GM12801 (cell line): ENCODE data around the gene ADTRP.

ENCODE experiments used
- CTCF ChIP-seq: IDR thresholded peaks from one replicate; pipeline ENCODE4 v1.5.1; 2011; ENCODE audit warnings: control low read depth; ENCODE audit not compliant: insufficient read length; ENCODE audit errors: extremely low read depth

Gene ADTRP

GRCh38 chr6:11810854-11811643 is 32.4 kb upstream of the ADTRP start:
- no peak for TF ChIP-seq CTCF

- TF ChIP-seq CTCF: no peak
Measured at GRCh38 chr6:11810039-11810541, 31.5 kb upstream of the ADTRP start.

- TF ChIP-seq CTCF: no peak
Measured at GRCh38 chr6:11808054-11808453, 29.5 kb upstream of the ADTRP start.

GRCh38 chr6:11806561-11807317 is 28.1 kb upstream of the ADTRP start:
- no peak for TF ChIP-seq CTCF

- no peak for TF ChIP-seq CTCF
Measured at GRCh38 chr6:11805259-11806053, 26.9 kb upstream of the ADTRP start.

GRCh38 chr6:11804701-11805100 is 26.1 kb upstream of the ADTRP start:
- TF ChIP-seq CTCF: no peak

GRCh38 chr6:11804135-11804534 is 25.5 kb upstream of the ADTRP start:
- TF ChIP-seq CTCF: no peak
